ENCODE measurements around the gene KIAA1755. TPM values are rescaled to one million over a fixed set of nuclear protein-coding genes. Genes with fewer than 3 reads are reported as not detected.

Gene KIAA1755
- total and polyA plus RNA-seq, 5 donors from 2014 or later, result not detected

GRCh38 chr20:38165089-38165965 lies 95.2 kb downstream of the KIAA1755 start, which contains the start of gene TGM2:
TSS of gene TGM2 (minus strand) at chr20:38165270. CDS start at chr20:38165198, 72 bp downstream.
- Histone ChIP-seq H3K36me3 (ENCODE audit: control insufficient read depth, insufficient read depth, low read length) (no peaks in the 10 kb centered on the region), H3K9me3 (ENCODE audit: control insufficient read depth in 2 of 2, low read length in 2 of 2) (no peaks in the 10 kb centered on the region), H3K4me1 (ENCODE audit: control insufficient read depth, insufficient read depth, low read length, poor library complexity, severe bottlenecking) (no peaks in the 10 kb centered on the region), H3K4me3 (ENCODE audit: low read depth, low read length) (no peak within 1 kb of the TSS), H3K27ac (ENCODE audit: insufficient read depth, low read length, poor library complexity, severe bottlenecking) (no peak within 1 kb of the TSS), H3K27me3 (ENCODE audit: control insufficient read depth, insufficient read depth, low read length) (peaks cover 3% of the 10 kb centered on the region)
- peak in 2 of 3 donors; percentile 18 to 43 for DNase-seq
- H3K27me3 Mint-ChIP-seq, result peaks cover 22% of the 10 kb centered on the region
- peaks cover 0 to 10% (median under 1%) of the 10 kb centered on the region in 4 donors for H3K4me1 Mint-ChIP-seq
- no peak within 1 kb of the TSS for H3K4me3 Mint-ChIP-seq
- ATAC-seq (ENCODE audit: low read depth in 2 of 2), result peak; percentile 44 to 57
- peak within 1 kb of the TSS in 1 of 3 donors; percentile 69 for H3K27ac Mint-ChIP-seq
- H3K36me3 Mint-ChIP-seq, result no peaks in the 10 kb centered on the region
- no peaks in the 10 kb centered on the region for H3K9me3 Mint-ChIP-seq

- H3K27me3 Mint-ChIP-seq, result peaks cover 22% of the 10 kb centered on the region
- Histone ChIP-seq H3K27ac (ENCODE audit: insufficient read depth, low read length, poor library complexity, severe bottlenecking) (no peak overlapping the region), H3K4me3 (ENCODE audit: low read depth, low read length) (no peak overlapping the region), H3K36me3 (ENCODE audit: control insufficient read depth, insufficient read depth, low read length) (no peaks in the 10 kb centered on the region), H3K9me3 (ENCODE audit: control insufficient read depth in 2 of 2, low read length in 2 of 2) (no peaks in the 10 kb centered on the region), H3K4me1 (ENCODE audit: control insufficient read depth, insufficient read depth, low read length, poor library complexity, severe bottlenecking) (no peaks in the 10 kb centered on the region), H3K27me3 (ENCODE audit: control insufficient read depth, insufficient read depth, low read length) (peaks cover 3% of the 10 kb centered on the region)
- H3K4me1 Mint-ChIP-seq, result peaks cover 0 to 10% (median under 1%) of the 10 kb centered on the region in 4 donors
- no peaks in the 10 kb centered on the region for H3K36me3 Mint-ChIP-seq
- peak overlapping the region in 1 of 3 donors; percentile 26 for H3K27ac Mint-ChIP-seq
- ATAC-seq (ENCODE audit: low read depth in 2 of 2), result no peak
- no peaks in the 10 kb centered on the region for H3K9me3 Mint-ChIP-seq
- DNase-seq, result no peak
- H3K4me3 Mint-ChIP-seq, result no peak overlapping the region
Measured at GRCh38 chr20:38164624-38165088, 95.9 kb downstream of the KIAA1755 start.

GRCh38 chr20:38164069-38164468 lies 96.5 kb downstream of the KIAA1755 start:
- Histone ChIP-seq H3K4me1 (ENCODE audit: control insufficient read depth, insufficient read depth, low read length, poor library complexity, severe bottlenecking) (no peaks in the 10 kb centered on the region), H3K9me3 (ENCODE audit: control insufficient read depth in 2 of 2, low read length in 2 of 2) (no peaks in the 10 kb centered on the region), H3K27ac (ENCODE audit: insufficient read depth, low read length, poor library complexity, severe bottlenecking) (no peak overlapping the region), H3K36me3 (ENCODE audit: control insufficient read depth, insufficient read depth, low read length) (no peaks in the 10 kb centered on the region), H3K4me3 (ENCODE audit: low read depth, low read length) (no peak overlapping the region), H3K27me3 (ENCODE audit: control insufficient read depth, insufficient read depth, low read length) (peaks cover 3% of the 10 kb centered on the region)
- Mint-ChIP-seq H3K36me3 (no peaks in the 10 kb centered on the region), H3K27me3 (peaks cover 22% of the 10 kb centered on the region), H3K4me3 (no peak overlapping the region), H3K4me1 (peaks cover 0 to 10% (median under 1%) of the 10 kb centered on the region in 4 donors), H3K9me3 (no peaks in the 10 kb centered on the region), H3K27ac (no peak overlapping the region)
- ATAC-seq (ENCODE audit: low read depth in 2 of 2) (no peak), DNase-seq (no peak)

GRCh38 chr20:38162878-38163875 lies 97.4 kb downstream of the KIAA1755 start:
- no peak for ATAC-seq (ENCODE audit: low read depth in 2 of 2)
- Mint-ChIP-seq H3K27ac (peak overlapping the region in 1 of 3 donors; percentile 84), H3K36me3 (no peaks in the 10 kb centered on the region), H3K4me1 (peaks cover 0 to 6% (median under 1%) of the 10 kb centered on the region in 4 donors), H3K4me3 (no peak overlapping the region), H3K27me3 (peaks cover 22% of the 10 kb centered on the region), H3K9me3 (no peaks in the 10 kb centered on the region)
- no peak overlapping the region for H3K27ac ChIP-seq (ENCODE audit: insufficient read depth, low read length, poor library complexity, severe bottlenecking)
- DNase-seq, result no peak
- H3K4me3 ChIP-seq (ENCODE audit: low read depth, low read length), result no peak overlapping the region
- no peaks in the 10 kb centered on the region for H3K4me1 ChIP-seq (ENCODE audit: control insufficient read depth, insufficient read depth, low read length, poor library complexity, severe bottlenecking)
- no peaks in the 10 kb centered on the region for H3K9me3 ChIP-seq (ENCODE audit: control insufficient read depth in 2 of 2, low read length in 2 of 2)
- H3K36me3 ChIP-seq (ENCODE audit: control insufficient read depth, insufficient read depth, low read length), result no peaks in the 10 kb centered on the region
- H3K27me3 ChIP-seq (ENCODE audit: control insufficient read depth, insufficient read depth, low read length), result peaks cover 3% of the 10 kb centered on the region

- Histone ChIP-seq H3K4me3 (ENCODE audit: low read depth, low read length) (no peak overlapping the region), H3K36me3 (ENCODE audit: control insufficient read depth, insufficient read depth, low read length) (no peaks in the 10 kb centered on the region), H3K27ac (ENCODE audit: insufficient read depth, low read length, poor library complexity, severe bottlenecking) (no peak overlapping the region), H3K4me1 (ENCODE audit: control insufficient read depth, insufficient read depth, low read length, poor library complexity, severe bottlenecking) (no peaks in the 10 kb centered on the region), H3K9me3 (ENCODE audit: control insufficient read depth in 2 of 2, low read length in 2 of 2) (no peaks in the 10 kb centered on the region), H3K27me3 (ENCODE audit: control insufficient read depth, insufficient read depth, low read length) (peaks cover 3% of the 10 kb centered on the region)
- H3K4me3 Mint-ChIP-seq, result no peak overlapping the region
- H3K4me1 Mint-ChIP-seq, result peaks cover 0 to 6% (median under 1%) of the 10 kb centered on the region in 4 donors
- no peaks in the 10 kb centered on the region for H3K36me3 Mint-ChIP-seq
- no peak for DNase-seq
- ATAC-seq (ENCODE audit: low read depth in 2 of 2), result no peak
- H3K27ac Mint-ChIP-seq, result no peak overlapping the region
- H3K9me3 Mint-ChIP-seq, result no peaks in the 10 kb centered on the region
- peaks cover 22% of the 10 kb centered on the region for H3K27me3 Mint-ChIP-seq
Measured at GRCh38 chr20:38162149-38162548, 98.4 kb downstream of the KIAA1755 start.

GRCh38 chr20:38161412-38161774 lies 99.1 kb downstream of the KIAA1755 start:
- H3K27me3 ChIP-seq (ENCODE audit: control insufficient read depth, insufficient read depth, low read length), result peaks cover 3% of the 10 kb centered on the region
- ATAC-seq (ENCODE audit: low read depth in 2 of 2), result no peak
- no peak overlapping the region for H3K27ac ChIP-seq (ENCODE audit: insufficient read depth, low read length, poor library complexity, severe bottlenecking)
- H3K9me3 ChIP-seq (ENCODE audit: control insufficient read depth in 2 of 2, low read length in 2 of 2), result no peaks in the 10 kb centered on the region
- H3K4me1 ChIP-seq (ENCODE audit: control insufficient read depth, insufficient read depth, low read length, poor library complexity, severe bottlenecking), result no peaks in the 10 kb centered on the region
- H3K4me3 ChIP-seq (ENCODE audit: low read depth, low read length), result no peak overlapping the region
- H3K4me3 Mint-ChIP-seq, result no peak overlapping the region
- H3K9me3 Mint-ChIP-seq, result no peaks in the 10 kb centered on the region
- no peak overlapping the region for H3K27ac Mint-ChIP-seq
- DNase-seq, result no peak
- no peaks in the 10 kb centered on the region for H3K36me3 Mint-ChIP-seq
- peaks cover 24% of the 10 kb centered on the region for H3K27me3 Mint-ChIP-seq
- H3K36me3 ChIP-seq (ENCODE audit: control insufficient read depth, insufficient read depth, low read length), result no peaks in the 10 kb centered on the region
- H3K4me1 Mint-ChIP-seq, result peaks cover 0 to 6% (median under 1%) of the 10 kb centered on the region in 4 donors

All from CD4-positive, CD25-positive, alpha-beta regulatory T cell (primary cell).